Measurements from ENCODE around the gene DUSP1. TPM values are rescaled to one million over a fixed set of nuclear protein-coding genes. Genes with fewer than 3 reads are reported as not detected.

Gene DUSP1
- total and polyA plus RNA-seq, 2 experiments from 2014 or later, result 547 to 583 TPM

- Histone ChIP-seq H2AFZ (no peak overlapping the region), H3K27me3 (no peaks in the 10 kb centered on the region), H3K27ac (peak overlapping the region; percentile 60), H3K4me2 (no peak overlapping the region), H3K9me2 (replicated peaks; ENCODE audit: insufficient read depth) (no peaks in the 10 kb centered on the region), H3K4me3 (no peak overlapping the region), H3K9me3 (ENCODE audit: low read depth) (no peaks in the 10 kb centered on the region), H3K4me1 (ENCODE audit: insufficient read depth) (peaks cover 8% of the 10 kb centered on the region), H3K79me2 (no peaks in the 10 kb centered on the region), H4K20me1 (ENCODE audit: insufficient read depth, poor library complexity, severe bottlenecking) (no peaks in the 10 kb centered on the region), H3K36me3 (replicated peaks; ENCODE audit: insufficient read depth, low read depth) (no peaks in the 10 kb centered on the region)
- 94% methylated on average over 3 of the region's 3 CpGs for WGBS (ENCODE audit: low lambda C conversion rate, missing lambda C conversion rate)
- TF ChIP-seq CTCF (IDR thresholded peaks at IDR 0.05; ENCODE audit: poor library complexity) (no peak), EZH2 (IDR thresholded peaks at IDR 0.05; ENCODE audit: borderline replicate concordance) (no peak), EZH2phosphoT487 (IDR thresholded peaks at IDR 0.05; ENCODE audit: low read depth, severe bottlenecking, unreplicated experiment) (no peak)
- DNase-seq (ENCODE audit: low spot score), result no peak
These were observed 24.3 kb downstream of the DUSP1 start for GRCh38 chr5:172746725-172747124.

- H3K27ac ChIP-seq, result no peak overlapping the region
- no peak overlapping the region for H2AFZ ChIP-seq
- 96% methylated on average over 3 of the region's 3 CpGs for WGBS (ENCODE audit: low lambda C conversion rate, missing lambda C conversion rate)
These were observed 25.2 kb downstream of the DUSP1 start for GRCh38 chr5:172745838-172746237.

GRCh38 chr5:172745406-172745805 is 25.6 kb downstream of the DUSP1 start:
- WGBS (ENCODE audit: low lambda C conversion rate, missing lambda C conversion rate), result 97% methylated on average over 8 of the region's 8 CpGs
- H3K79me2 ChIP-seq, result no peaks in the 10 kb centered on the region
- DNase-seq (ENCODE audit: low spot score), result no peak
- no peaks in the 10 kb centered on the region for H3K36me3 ChIP-seq (replicated peaks; ENCODE audit: insufficient read depth, low read depth)
- H3K9me2 ChIP-seq (replicated peaks; ENCODE audit: insufficient read depth), result no peaks in the 10 kb centered on the region
- no peaks in the 10 kb centered on the region for H3K27me3 ChIP-seq
- TF ChIP-seq EZH2phosphoT487 (IDR thresholded peaks at IDR 0.05; ENCODE audit: low read depth, severe bottlenecking, unreplicated experiment) (no peak), EZH2 (IDR thresholded peaks at IDR 0.05; ENCODE audit: borderline replicate concordance) (no peak), CTCF (IDR thresholded peaks at IDR 0.05; ENCODE audit: poor library complexity) (no peak)
- no peak overlapping the region for H3K27ac ChIP-seq
- H3K4me3 ChIP-seq, result no peak overlapping the region
- peaks cover 8% of the 10 kb centered on the region for H3K4me1 ChIP-seq (ENCODE audit: insufficient read depth)
- H3K9me3 ChIP-seq (ENCODE audit: low read depth), result no peaks in the 10 kb centered on the region
- H2AFZ ChIP-seq, result no peak overlapping the region
- no peak overlapping the region for H3K4me2 ChIP-seq
- H4K20me1 ChIP-seq (ENCODE audit: insufficient read depth, poor library complexity, severe bottlenecking), result no peaks in the 10 kb centered on the region

More at GRCh38 chr5:172745838-172746237, 25.2 kb downstream of the DUSP1 start:
- H3K9me2 ChIP-seq (replicated peaks; ENCODE audit: insufficient read depth), result no peaks in the 10 kb centered on the region
- H4K20me1 ChIP-seq (ENCODE audit: insufficient read depth, poor library complexity, severe bottlenecking), result no peaks in the 10 kb centered on the region
- TF ChIP-seq EZH2 (IDR thresholded peaks at IDR 0.05; ENCODE audit: borderline replicate concordance) (no peak), EZH2phosphoT487 (IDR thresholded peaks at IDR 0.05; ENCODE audit: low read depth, severe bottlenecking, unreplicated experiment) (no peak), CTCF (IDR thresholded peaks at IDR 0.05; ENCODE audit: poor library complexity) (no peak)
- H3K4me1 ChIP-seq (ENCODE audit: insufficient read depth), result peaks cover 8% of the 10 kb centered on the region
- no peaks in the 10 kb centered on the region for H3K27me3 ChIP-seq
- H3K9me3 ChIP-seq (ENCODE audit: low read depth), result no peaks in the 10 kb centered on the region
- no peaks in the 10 kb centered on the region for H3K79me2 ChIP-seq
- no peak overlapping the region for H3K4me2 ChIP-seq
- DNase-seq (ENCODE audit: low spot score), result no peak
- no peak overlapping the region for H3K4me3 ChIP-seq
- no peaks in the 10 kb centered on the region for H3K36me3 ChIP-seq (replicated peaks; ENCODE audit: insufficient read depth, low read depth)

Measured in hepatocyte (in vitro differentiated cells).